GM12801 (cell line): ENCODE results near the gene CDSN.
A peak's percentile ranks its signal among the peaks of the same experiment; 100 is the strongest.

Experiments
- CTCF ChIP-seq: IDR thresholded peaks from one replicate; pipeline ENCODE4 v1.5.1; 2011; ENCODE audit warnings: control low read depth; ENCODE audit not compliant: insufficient read length; ENCODE audit errors: extremely low read depth

The CDSN gene

GRCh38 chr6:31128093-31128676 lies 7.9 kb upstream of the CDSN start:
- TF ChIP-seq CTCF: peak; percentile 6

GRCh38 chr6:31126396-31127175 lies 6.3 kb upstream of the CDSN start:
- no peak for TF ChIP-seq CTCF

GRCh38 chr6:31125586-31126363 lies 5.5 kb upstream of the CDSN start:
- TF ChIP-seq CTCF: no peak

GRCh38 chr6:31125162-31125561 lies 4.9 kb upstream of the CDSN start:
- no peak for TF ChIP-seq CTCF

- no peak for TF ChIP-seq CTCF
Observed at GRCh38 chr6:31122791-31123706, 2.8 kb upstream of the CDSN start.

GRCh38 chr6:31121131-31121790 lies 1.0 kb upstream of the CDSN start:
- no peak for TF ChIP-seq CTCF
